Rectal smooth muscle tissue (tissue), 1 donor: ENCODE measurements around the gene SFMBT2.

Experiments used
- H3K27ac ChIP-seq: one replicate; pipeline ENCODE4 v1.7.0; 2013; ENCODE audit warnings: low read depth, low read length, inconsistent platforms
- H3K27me3 ChIP-seq: one replicate; pipeline ENCODE4 v1.7.0; 2013; ENCODE audit warnings: low read length; ENCODE audit not compliant: control insufficient read depth, insufficient read depth
- H3K36me3 ChIP-seq: one replicate; pipeline ENCODE4 v1.7.0; 2013; ENCODE audit warnings: low read length; ENCODE audit not compliant: control insufficient read depth, insufficient read depth
- H3K4me1 ChIP-seq: one replicate; pipeline ENCODE4 v1.7.0; 2013; ENCODE audit warnings: low read length; ENCODE audit not compliant: control insufficient read depth, insufficient read depth
- H3K4me3 ChIP-seq: one replicate; pipeline ENCODE4 v1.7.0; 2013; ENCODE audit warnings: low read length
- H3K9ac ChIP-seq: one replicate; pipeline ENCODE4 v1.7.0; 2013; ENCODE audit warnings: low read length

SFMBT2 gene

DNA sequence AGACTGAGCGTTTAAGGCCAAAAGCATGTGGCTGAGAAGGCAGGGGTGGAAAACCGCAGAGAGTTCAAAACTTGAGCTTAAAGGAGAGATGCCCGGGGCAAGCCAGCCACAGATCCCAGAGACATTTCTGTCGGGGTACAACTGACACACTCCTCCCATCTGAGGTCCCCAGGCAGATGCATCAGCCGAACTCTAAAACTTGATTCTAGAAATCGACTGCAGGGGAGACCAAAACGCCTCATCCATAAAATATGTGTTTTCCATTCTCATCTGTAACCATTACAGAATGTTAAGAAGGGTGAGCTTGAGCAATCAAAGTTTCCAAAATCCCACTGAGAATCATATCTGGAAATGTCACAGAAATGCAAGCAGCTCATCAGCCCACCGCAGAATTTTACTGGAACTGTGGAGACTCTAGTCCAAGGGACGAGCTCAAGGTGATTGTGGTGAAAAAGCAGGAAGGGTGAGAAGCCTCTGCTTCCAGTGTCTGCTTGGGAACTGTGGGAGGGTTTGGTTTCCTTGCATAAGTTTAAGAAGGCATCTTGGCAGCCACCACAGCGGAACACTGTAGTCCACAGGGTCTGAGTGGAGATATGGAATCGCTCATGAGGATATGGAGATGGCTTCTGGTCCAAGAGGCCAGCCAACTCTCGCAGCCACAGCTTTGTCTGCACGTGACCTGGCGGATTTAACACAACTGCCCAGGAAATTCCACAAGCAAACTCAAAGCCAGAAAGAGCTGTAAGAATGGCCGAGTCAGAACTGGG is 249.2 kb downstream of the SFMBT2 start:
- Histone ChIP-seq H3K9ac (no peak overlapping the region), H3K36me3 (peaks cover 4% of the 10 kb centered on the region), H3K27me3 (no peaks in the 10 kb centered on the region), H3K4me3 (no peak overlapping the region), H3K27ac (no peak overlapping the region), H3K4me1 (no peaks in the 10 kb centered on the region)

- Histone ChIP-seq H3K4me1 (no peaks in the 10 kb centered on the region), H3K9ac (no peak overlapping the region), H3K27me3 (no peaks in the 10 kb centered on the region), H3K4me3 (no peak overlapping the region), H3K27ac (no peak overlapping the region), H3K36me3 (peaks cover 4% of the 10 kb centered on the region)
Observed at GRCh38 chr10:7159928-7160327, 250.9 kb downstream of the SFMBT2 start.

DNA sequence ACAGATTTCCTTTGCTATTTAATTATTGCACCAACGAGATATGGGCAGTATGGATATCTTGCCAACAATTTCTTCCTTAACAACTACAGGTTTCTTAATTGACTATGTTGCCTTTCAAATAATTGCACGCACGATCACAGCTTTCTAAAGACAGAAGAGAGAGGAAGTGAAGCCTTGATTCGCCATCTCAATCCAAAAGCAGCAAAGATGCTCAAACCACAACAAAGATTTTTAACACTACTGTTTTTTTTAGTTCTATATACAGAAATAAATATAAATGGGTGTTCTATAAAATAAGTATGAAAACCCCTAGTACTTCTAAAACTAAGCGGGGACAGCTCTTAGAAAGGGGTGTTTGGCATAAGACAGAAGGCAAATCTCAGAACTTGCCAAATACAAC is 251.3 kb downstream of the SFMBT2 start:
- Histone ChIP-seq H3K9ac (no peak overlapping the region), H3K36me3 (peaks cover 4% of the 10 kb centered on the region), H3K27ac (no peak overlapping the region), H3K4me3 (no peak overlapping the region), H3K4me1 (no peaks in the 10 kb centered on the region), H3K27me3 (no peaks in the 10 kb centered on the region)

DNA sequence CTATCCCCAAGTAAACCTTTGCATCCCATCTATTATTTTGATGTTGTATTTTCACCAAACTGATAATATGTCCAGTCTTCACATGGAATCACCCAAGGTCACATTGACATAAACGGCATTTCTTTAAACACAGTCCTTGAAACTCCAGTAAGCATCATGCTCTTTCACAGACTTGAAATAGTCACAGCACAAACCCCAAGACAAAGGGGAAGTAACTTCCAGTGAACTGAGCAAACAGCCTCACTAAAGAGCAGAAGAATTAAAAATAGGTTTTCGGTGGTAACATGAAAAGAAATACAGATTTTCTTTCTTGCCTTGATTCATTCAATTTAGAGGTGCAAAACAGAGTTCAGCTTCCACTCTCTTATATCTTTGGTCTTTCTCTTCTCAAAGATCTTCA is 253.7 kb downstream of the SFMBT2 start:
- Histone ChIP-seq H3K27me3 (no peaks in the 10 kb centered on the region), H3K9ac (no peak overlapping the region), H3K36me3 (peaks cover under 1% of the 10 kb centered on the region), H3K4me1 (no peaks in the 10 kb centered on the region), H3K4me3 (no peak overlapping the region), H3K27ac (no peak overlapping the region)

DNA sequence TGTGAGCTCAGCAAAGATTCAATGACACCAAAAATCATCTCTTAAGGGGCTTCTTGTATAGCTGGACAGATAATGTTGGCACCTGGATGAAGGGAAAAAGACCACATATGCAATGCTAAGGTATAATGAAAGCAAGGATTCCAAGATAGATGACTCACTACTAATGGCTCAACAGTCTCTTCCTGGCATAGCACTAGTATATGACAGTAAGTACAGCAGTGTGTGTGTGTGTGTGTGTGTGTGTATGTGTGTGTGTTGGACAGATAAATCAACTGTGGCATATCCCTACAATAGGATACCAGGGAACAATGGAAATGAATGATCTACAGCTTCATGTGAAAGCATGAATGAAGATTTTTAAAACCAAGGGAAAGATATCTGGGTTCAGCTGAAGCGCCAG is 257.1 kb downstream of the SFMBT2 start:
- no peaks in the 10 kb centered on the region for H3K27me3 ChIP-seq

GRCh38 chr10:7152982-7153381 is 257.9 kb downstream of the SFMBT2 start:
- H3K4me3 ChIP-seq = no peak overlapping the region
- H3K27me3 ChIP-seq = no peaks in the 10 kb centered on the region
- no peak overlapping the region for H3K27ac ChIP-seq
- H3K9ac ChIP-seq = no peak overlapping the region
- no peaks in the 10 kb centered on the region for H3K36me3 ChIP-seq
- H3K4me1 ChIP-seq = no peaks in the 10 kb centered on the region

More for the DNA sequence above, 257.1 kb downstream of the SFMBT2 start:
- Histone ChIP-seq H3K36me3 (no peaks in the 10 kb centered on the region), H3K9ac (no peak overlapping the region), H3K4me1 (no peaks in the 10 kb centered on the region), H3K4me3 (no peak overlapping the region), H3K27ac (no peak overlapping the region)

DNA sequence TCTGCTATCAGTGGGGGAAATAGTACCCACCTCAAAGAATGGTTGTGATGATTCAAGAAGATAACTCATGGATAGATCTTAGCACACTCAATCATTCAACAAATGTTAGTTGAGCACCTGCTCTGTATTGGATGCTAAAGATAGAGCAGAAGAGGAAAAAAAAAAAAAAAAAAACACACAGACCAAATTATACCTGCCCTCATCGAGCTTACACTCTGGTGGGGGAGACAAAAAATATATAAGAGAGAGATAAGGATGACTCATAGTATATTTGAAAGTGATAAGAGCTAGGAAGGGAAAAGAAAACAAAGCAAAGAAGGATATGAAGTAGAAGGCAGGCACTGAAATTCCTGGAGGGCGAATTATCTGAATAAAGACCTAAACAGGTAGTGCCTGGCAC is 258.5 kb downstream of the SFMBT2 start:
- no peak overlapping the region for H3K4me3 ChIP-seq
- H3K27ac ChIP-seq = no peak overlapping the region
- no peaks in the 10 kb centered on the region for H3K36me3 ChIP-seq
- H3K27me3 ChIP-seq = no peaks in the 10 kb centered on the region
- H3K9ac ChIP-seq = no peak overlapping the region
- H3K4me1 ChIP-seq = no peaks in the 10 kb centered on the region

DNA sequence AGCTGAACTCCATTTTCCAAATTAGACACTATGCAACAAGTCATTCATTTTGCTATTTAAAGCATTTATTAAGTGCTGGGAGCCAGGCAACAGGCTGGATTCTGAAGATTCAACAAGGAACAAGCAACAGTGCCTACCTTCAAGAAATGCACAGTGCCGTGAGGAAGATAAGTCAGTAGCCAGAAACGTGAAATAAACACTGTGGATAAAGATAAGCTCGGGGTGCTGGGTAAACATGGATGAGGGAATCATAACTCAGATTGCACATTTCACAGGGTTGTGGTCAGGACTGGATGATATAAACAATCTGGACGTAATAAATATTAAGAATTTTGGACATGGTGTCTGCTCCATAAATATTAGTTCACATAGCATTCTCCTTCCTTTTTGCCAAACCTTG is 259.3 kb downstream of the SFMBT2 start:
- no peak overlapping the region for H3K9ac ChIP-seq
- no peaks in the 10 kb centered on the region for H3K4me1 ChIP-seq
- H3K27me3 ChIP-seq = no peaks in the 10 kb centered on the region
- H3K4me3 ChIP-seq = no peak overlapping the region
- no peak overlapping the region for H3K27ac ChIP-seq
- H3K36me3 ChIP-seq = no peaks in the 10 kb centered on the region

GRCh38 chr10:7150349-7150748 is 260.5 kb downstream of the SFMBT2 start:
- H3K36me3 ChIP-seq = no peaks in the 10 kb centered on the region
- no peak overlapping the region for H3K4me3 ChIP-seq
- H3K27me3 ChIP-seq = no peaks in the 10 kb centered on the region
- H3K9ac ChIP-seq = no peak overlapping the region
- H3K4me1 ChIP-seq = no peaks in the 10 kb centered on the region
- no peak overlapping the region for H3K27ac ChIP-seq

DNA sequence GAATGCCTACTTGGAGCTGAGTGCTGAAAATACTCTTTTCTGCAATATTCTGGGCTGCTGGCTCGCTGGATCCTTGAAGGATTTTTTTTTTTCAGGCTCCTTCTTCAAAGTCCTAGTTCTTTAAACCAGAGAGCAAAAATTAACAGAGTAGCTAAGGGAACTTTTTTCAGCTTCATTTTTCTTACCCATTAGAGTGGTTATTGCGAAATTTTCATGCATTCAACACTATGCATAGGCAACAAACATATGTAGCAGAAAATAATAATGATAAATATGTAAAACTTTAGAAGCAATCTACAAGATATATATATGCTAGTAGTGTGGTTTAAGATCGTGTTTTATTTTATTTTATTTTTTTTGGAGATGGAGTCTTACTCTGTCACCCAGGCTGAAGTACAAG is 264.6 kb downstream of the SFMBT2 start:
- Histone ChIP-seq H3K27ac (no peak overlapping the region), H3K27me3 (no peaks in the 10 kb centered on the region), H3K4me1 (no peaks in the 10 kb centered on the region), H3K4me3 (no peak overlapping the region), H3K36me3 (no peaks in the 10 kb centered on the region), H3K9ac (no peak overlapping the region)

DNA sequence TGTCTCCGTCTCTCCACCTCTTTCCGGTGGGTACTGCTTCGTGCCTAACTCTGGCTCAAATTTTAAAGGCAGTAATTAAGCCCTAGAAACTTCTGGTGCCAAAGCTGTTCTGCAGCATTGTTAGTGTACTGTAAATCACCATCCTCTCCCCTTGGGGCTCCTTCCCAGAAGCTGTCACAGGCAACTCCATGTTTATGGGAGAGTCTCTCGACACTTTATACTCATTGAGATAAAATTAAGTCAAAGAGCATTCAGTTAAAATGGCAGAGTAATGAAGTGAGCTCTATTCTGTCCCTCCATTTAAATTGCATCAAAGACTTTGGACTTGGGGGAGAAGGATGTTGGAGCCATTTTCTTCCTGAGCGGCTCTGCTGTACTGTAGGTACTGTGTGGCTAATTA is 274.8 kb downstream of the SFMBT2 start:
- Histone ChIP-seq H3K27me3 (peaks cover 6% of the 10 kb centered on the region), H3K4me1 (no peaks in the 10 kb centered on the region), H3K36me3 (no peaks in the 10 kb centered on the region), H3K9ac (no peak overlapping the region), H3K27ac (no peak overlapping the region), H3K4me3 (no peak overlapping the region)

GRCh38 chr10:7135188-7135587 is 275.6 kb downstream of the SFMBT2 start:
- Histone ChIP-seq H3K9ac (no peak overlapping the region), H3K27me3 (peaks cover 6% of the 10 kb centered on the region)

DNA sequence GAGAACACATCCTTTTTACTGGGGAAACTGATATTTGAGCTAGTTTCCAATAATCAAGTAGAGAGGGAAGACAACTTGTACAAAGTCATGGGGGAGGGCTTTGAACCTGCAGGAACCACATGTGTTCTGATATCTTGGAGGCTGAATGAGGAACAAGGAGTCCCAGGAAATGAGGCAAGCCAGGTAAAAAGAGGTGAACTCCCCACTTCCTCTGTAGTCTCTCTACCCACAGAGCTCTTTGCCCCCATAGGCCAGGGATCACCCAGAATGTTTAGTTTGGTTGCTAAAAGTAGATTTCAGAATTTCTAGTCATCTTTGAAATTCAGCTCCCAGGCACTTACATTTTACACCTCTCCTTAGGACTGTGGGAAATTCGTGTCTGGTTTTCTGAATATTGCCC is 276.4 kb downstream of the SFMBT2 start:
- no peak overlapping the region for H3K27ac ChIP-seq
- no peaks in the 10 kb centered on the region for H3K4me1 ChIP-seq
- H3K27me3 ChIP-seq = peaks cover 6% of the 10 kb centered on the region
- no peak overlapping the region for H3K4me3 ChIP-seq
- H3K9ac ChIP-seq = no peak overlapping the region
- H3K36me3 ChIP-seq = no peaks in the 10 kb centered on the region

More at GRCh38 chr10:7135188-7135587, 275.6 kb downstream of the SFMBT2 start:
- Histone ChIP-seq H3K4me3 (no peak overlapping the region), H3K27ac (no peak overlapping the region), H3K4me1 (no peaks in the 10 kb centered on the region), H3K36me3 (no peaks in the 10 kb centered on the region)
